Measurements from ENCODE around the gene TRIM34. TPM values are rescaled to one million over a fixed set of nuclear protein-coding genes. Genes with fewer than 3 reads are reported as not detected.
A peak's percentile ranks its signal among the peaks of the same experiment; 100 is the strongest.

TRIM34 gene
- total and polyA plus RNA-seq, 10 of the 15 experiments (the other 5 are each of a cell fraction or from before 2014, with no cell fraction given): 16.7 to 51.4 (median 21.5) TPM

GRCh38 chr11:5622802-5623201 is 2.0 kb upstream of the TRIM34 start:
- in situ Hi-C loops (cut with MboI): loop anchor here (10.0 kb wide), 1 partner anchor 1122 kb away; no protein-coding TSS in a partner anchor
- ChIA-PET POLR2A (interaction anchor here (0.6 to 0.7 kb wide), 3 partner anchors 47 to 74 kb away, joined by 4 to 7 read pairs (median 6); no protein-coding TSS in a partner anchor), CTCF (interaction anchor here (0.8 to 1.5 kb wide), 3 partner anchors 10 to 62 kb away, joined by 3 to 6 read pairs (median 4); partner anchors contain the start of gene TRIM5), RAD21 (ENCODE audit: unreplicated experiment) (interaction anchor here (0.6 to 1.0 kb wide), 3 partner anchors 12 to 26 kb away, joined by 3 to 4 read pairs (median 3); no protein-coding TSS in a partner anchor), SMC1A (ENCODE audit: uncharacterized antibody, unreplicated experiment) (interaction anchor here (0.7 to 1.6 kb wide), 5 partner anchors 9 to 126 kb away, joined by 3 to 8 read pairs (median 3); partner anchors contain the start of gene TRIM5)
- Histone ChIP-seq H3K9ac (ENCODE audit: control insufficient read depth, insufficient read depth, low read length) (no peak overlapping the region), H3K27me3 (replicated peaks in 1 of 2; ENCODE audit: control insufficient read depth in 2 of 2, insufficient read depth in 2 of 2, low read length in 1 of 2) (no peaks in the 10 kb centered on the region), H3K36me3 (ENCODE audit: control insufficient read depth in 2 of 2, insufficient read depth in 2 of 2, low read length in 1 of 2) (no peaks in the 10 kb centered on the region), H3K79me2 (ENCODE audit: control insufficient read depth, insufficient read depth, low read length) (peaks cover 17% of the 10 kb centered on the region), H3K9me3 (replicated peaks; ENCODE audit: control insufficient read depth, insufficient read depth, low read length) (no peaks in the 10 kb centered on the region), H3K4me3 (no peak overlapping the region), H3K27ac (ENCODE audit: control insufficient read depth, insufficient read depth) (no peak overlapping the region), H4K20me1 (ENCODE audit: control insufficient read depth, insufficient read depth) (no peaks in the 10 kb centered on the region), H2AFZ (ENCODE audit: control insufficient read depth, low read depth, low read length) (no peak overlapping the region), H3K4me1 (ENCODE audit: control insufficient read depth, insufficient read depth, low read length) (peaks cover 2% of the 10 kb centered on the region; the same call in 1 of the 2 replicates), H3K4me2 (ENCODE audit: control insufficient read depth, insufficient read depth) (no peak overlapping the region)
- DNase-seq (ENCODE audit: low read depth, low spot score) (no peak), FAIRE-seq (no peak), ATAC-seq (no peak)
- no TSS peak for BruUV-seq (replicated peaks)
- no peak for TF ChIP-seq POU2F2 (IDR thresholded peaks at IDR 0.05; ENCODE audit: borderline replicate concordance, low read depth, low read length)
- intact Hi-C loops (cut with micrococcal nuclease; ENCODE audit: unreplicated experiment): no loop called here
- WGBS (ENCODE audit: insufficient coverage, insufficient replicate concordance, low lambda C conversion rate, missing lambda C conversion rate): 98% methylated on average over 3 of the region's 3 CpGs

- POLR2A ChIA-PET: interaction anchor here (0.9 to 4.1 kb wide), 8 partner anchors 9 to 131 kb away, joined by 3 to 38 read pairs (median 4); partner anchors contain the start of gene TRIM22
- no peak for DNase-seq (ENCODE audit: low read depth, low spot score)
- no peaks in the 10 kb centered on the region for H3K27me3 ChIP-seq (replicated peaks in 1 of 2; ENCODE audit: control insufficient read depth in 2 of 2, insufficient read depth in 2 of 2, low read length in 1 of 2)
- no peaks in the 10 kb centered on the region; the same call in 2 of the 3 replicates for H3K9me3 ChIP-seq (replicated peaks; ENCODE audit: control insufficient read depth, insufficient read depth, low read length)
- H3K36me3 ChIP-seq (ENCODE audit: control insufficient read depth in 2 of 2, insufficient read depth in 2 of 2, low read length in 1 of 2): no peaks in the 10 kb centered on the region
- in situ Hi-C loops (cut with MboI): loop anchor here (10.0 kb wide), 1 partner anchor 1120 kb away; no protein-coding TSS in a partner anchor
- SMC1A ChIA-PET (ENCODE audit: uncharacterized antibody, unreplicated experiment): interaction anchor here (0.6 to 3.0 kb wide), 9 partner anchors 10 to 255 kb away, joined by 3 to 21 read pairs (median 3); partner anchors contain the start of genes TRIM22 and TRIM5
- peak overlapping the region; percentile 100 for H3K9ac ChIP-seq (ENCODE audit: control insufficient read depth, insufficient read depth, low read length)
- peak overlapping the region; percentile 97 for H3K4me3 ChIP-seq
- intact Hi-C loops (cut with micrococcal nuclease; ENCODE audit: unreplicated experiment): loop anchor here (2.0 kb wide), 1 partner anchor 60 kb away; the partner anchor contains the start of gene TRIM5
- no peak for FAIRE-seq
- CTCF ChIA-PET: interaction anchor here (1.0 to 4.0 kb wide), 3 partner anchors 20 to 88 kb away, joined by 3 to 25 read pairs (median 4); partner anchors contain the start of gene TRIM5
- no peak overlapping the region; the same call in 1 of the 2 replicates for H2AFZ ChIP-seq (ENCODE audit: control insufficient read depth, low read depth, low read length)
- peak overlapping the region; percentile 70 for H3K4me2 ChIP-seq (ENCODE audit: control insufficient read depth, insufficient read depth)
- peaks cover 2% of the 10 kb centered on the region; the same call in 1 of the 2 replicates for H3K4me1 ChIP-seq (ENCODE audit: control insufficient read depth, insufficient read depth, low read length)
- no TSS peak for BruUV-seq (replicated peaks)
- WGBS (ENCODE audit: insufficient coverage, insufficient replicate concordance, low lambda C conversion rate, missing lambda C conversion rate): 0% methylated on average over 4 of the region's 4 CpGs
- no peaks in the 10 kb centered on the region for H4K20me1 ChIP-seq (ENCODE audit: control insufficient read depth, insufficient read depth)
- peak overlapping the region; percentile 100 for H3K27ac ChIP-seq (ENCODE audit: control insufficient read depth, insufficient read depth)
- ATAC-seq: peak; percentile 39
- H3K79me2 ChIP-seq (ENCODE audit: control insufficient read depth, insufficient read depth, low read length): peaks cover 17% of the 10 kb centered on the region
- no peak for TF ChIP-seq SUPT20H (IDR thresholded peaks at IDR 0.05; ENCODE audit: borderline replicate concordance, control insufficient read depth, low read depth, low read length)
- TF ChIP-seq ZNF592 (IDR thresholded peaks at IDR 0.05): no peak
- no peak for TF ChIP-seq EZH2 (IDR thresholded peaks at IDR 0.05; ENCODE audit: borderline replicate concordance, control insufficient read depth, low read depth, low read length)
- RAD21 ChIA-PET (ENCODE audit: unreplicated experiment): interaction anchor here (1.0 to 2.5 kb wide), 4 partner anchors 9 to 182 kb away, joined by 3 to 20 read pairs (median 6); partner anchors contain the start of genes TRIM22 and TRIM5
Measured at GRCh38 chr11:5625281-5625680, 480 bp downstream of the TRIM34 start.
